OCI-LY7 (cell line): ENCODE measurements around the gene CPNE1.

Source experiments
- CTCF ChIP-seq: fragments of 200-600 bp; sonication (generic); conservative IDR thresholded peaks from 2 replicates; pipeline ENCODE4 v1.5.1; 2014; ENCODE audit warnings: mild to moderate bottlenecking, antibody characterized with exemption, low read length, moderate library complexity, mixed read lengths
- EZH2phosphoT487 ChIP-seq: fragments of 200-600 bp; sonication (generic); IDR thresholded peaks from 2 replicates; pipeline ENCODE4 v1.6.1; 2018; ENCODE audit warnings: low read depth, borderline replicate concordance, mild to moderate bottlenecking, mixed run types, antibody characterized with exemption, low read length, moderate library complexity, mixed read lengths

- TF ChIP-seq CTCF (no peak), EZH2phosphoT487 (no peak)
Measured at GRCh38 chr20:35699957-35700624, 35.4 kb upstream of the CPNE1 start.
